Retina (tissue), 1 donor: ENCODE measurements around the gene TMEM60.
"Not testable (repeated sequence)": the region's sequence is repeated elsewhere in the genome, so short reads cannot be mapped to it uniquely, and the experiment has no call there.

ENCODE experiments used
- DNase-seq: peaks from one replicate; pipeline ENCODE4 v3.0.0-alpha.2; 2016

TMEM60 gene

DNA sequence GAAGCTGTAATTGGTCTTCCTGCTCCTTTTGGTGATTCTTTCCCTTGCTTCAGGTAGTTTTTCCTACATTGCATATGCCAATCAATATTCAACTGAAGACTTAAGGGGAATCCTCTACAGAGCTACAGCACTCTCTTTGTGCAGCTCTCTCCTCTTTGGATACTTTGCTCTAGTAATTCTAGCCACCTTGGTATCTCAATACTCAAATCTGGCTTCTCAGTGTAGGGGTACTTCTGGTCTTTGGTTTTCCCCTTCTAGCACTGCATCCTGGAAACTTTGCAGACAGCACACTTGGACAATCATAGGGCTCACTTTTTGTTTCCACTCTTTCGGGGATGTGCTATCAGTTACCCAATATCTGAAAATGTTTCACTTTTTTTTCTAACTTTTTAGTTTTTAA lies 10.3 kb upstream of the TMEM60 start:
- no peak for DNase-seq

DNA sequence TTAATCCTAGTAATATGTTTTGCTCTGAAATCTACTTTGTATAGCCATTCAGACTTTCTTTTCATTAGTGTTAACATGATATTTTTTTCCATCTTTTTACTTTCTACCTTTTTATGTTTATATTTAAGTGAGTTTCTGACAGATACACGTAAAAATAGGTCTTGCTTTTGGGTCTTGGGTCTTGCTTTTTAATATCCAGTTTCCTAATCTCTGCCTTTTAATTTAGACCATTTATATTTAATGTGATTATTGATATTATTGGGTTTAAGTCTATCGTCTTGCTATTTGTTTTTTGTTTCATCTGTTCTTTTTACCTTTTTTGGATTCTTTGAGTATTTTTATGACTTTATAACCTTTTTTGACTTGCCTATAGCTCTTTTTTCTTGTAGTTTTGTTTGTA lies 8.2 kb upstream of the TMEM60 start:
- no peak for DNase-seq

DNA sequence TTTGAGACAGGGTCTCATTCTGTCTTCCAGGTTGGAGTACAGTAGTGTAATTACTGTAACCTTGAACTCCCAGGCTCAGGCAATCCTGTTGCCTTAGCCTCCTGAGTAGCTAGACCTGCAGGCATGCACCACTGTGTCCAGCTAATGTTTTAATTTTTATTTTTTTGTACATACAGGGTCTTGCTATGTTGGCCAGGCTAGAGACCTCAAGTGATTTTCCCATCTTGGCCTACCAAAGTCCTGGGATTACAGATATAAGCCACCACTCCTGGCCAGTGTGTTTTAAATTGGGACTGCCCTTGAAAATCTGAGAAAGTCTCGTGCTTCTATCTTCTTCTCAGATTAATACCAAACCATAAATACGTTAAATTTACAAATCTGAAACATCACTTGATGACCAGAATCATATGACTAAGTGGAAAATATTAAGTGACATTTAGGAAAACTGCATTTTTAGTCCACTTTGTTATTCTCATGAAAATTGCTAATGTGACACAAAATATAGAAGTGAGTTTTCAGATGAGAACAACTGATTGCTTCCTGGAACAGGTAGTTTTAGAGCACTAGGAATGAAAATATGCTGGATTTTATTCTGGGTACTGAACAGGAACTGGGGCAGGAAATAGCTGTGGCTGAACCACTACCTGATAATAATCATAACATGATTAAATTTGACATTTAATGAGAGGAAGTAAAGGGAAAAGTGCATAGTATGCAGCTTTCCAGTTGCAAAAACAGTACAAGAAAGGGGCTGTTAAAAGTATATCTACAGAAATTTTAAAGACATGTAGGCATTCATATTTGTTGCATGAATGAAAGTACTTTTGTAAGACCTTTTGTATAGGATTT lies 4.5 kb upstream of the TMEM60 start:
- no peak for DNase-seq

DNA sequence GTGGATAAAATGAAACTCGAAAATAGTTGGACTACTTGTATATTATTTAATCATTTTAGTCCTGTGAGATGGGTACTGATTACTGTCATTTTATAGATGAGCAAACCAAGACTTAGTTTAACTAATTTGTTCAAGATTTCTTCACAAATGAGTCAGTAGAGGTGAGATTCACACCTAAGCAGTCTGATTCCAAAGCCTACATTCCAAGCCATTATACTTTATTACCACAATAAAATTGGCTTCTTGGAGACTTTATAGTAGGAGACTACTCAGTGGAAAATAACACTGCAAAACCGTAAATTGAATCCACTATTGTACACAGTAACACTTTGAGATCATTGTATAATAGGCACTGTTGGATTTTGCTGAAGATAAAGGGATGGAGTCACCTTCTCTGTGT lies 2.5 kb upstream of the TMEM60 start:
- DNase-seq: no peak

DNA sequence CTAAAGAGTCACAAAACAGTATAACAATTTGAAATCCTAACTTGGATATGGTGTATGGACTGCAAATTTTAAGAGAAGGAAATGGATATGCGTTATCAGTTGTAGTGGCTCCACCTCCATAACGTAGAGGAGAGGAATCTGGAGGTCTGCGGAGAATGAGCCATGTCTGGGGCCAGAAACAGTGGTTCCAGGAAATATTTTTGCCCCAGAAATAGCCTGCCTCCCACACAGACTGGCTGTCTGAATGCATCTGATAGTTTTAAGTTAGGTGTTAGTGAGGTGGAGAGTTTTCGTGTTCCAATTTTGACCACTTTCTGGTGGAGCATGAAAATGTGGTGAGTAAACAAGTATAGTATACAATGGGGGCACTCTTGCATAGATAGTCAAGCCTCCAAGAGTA lies 1.9 kb upstream of the TMEM60 start:
- DNase-seq: no peak

DNA sequence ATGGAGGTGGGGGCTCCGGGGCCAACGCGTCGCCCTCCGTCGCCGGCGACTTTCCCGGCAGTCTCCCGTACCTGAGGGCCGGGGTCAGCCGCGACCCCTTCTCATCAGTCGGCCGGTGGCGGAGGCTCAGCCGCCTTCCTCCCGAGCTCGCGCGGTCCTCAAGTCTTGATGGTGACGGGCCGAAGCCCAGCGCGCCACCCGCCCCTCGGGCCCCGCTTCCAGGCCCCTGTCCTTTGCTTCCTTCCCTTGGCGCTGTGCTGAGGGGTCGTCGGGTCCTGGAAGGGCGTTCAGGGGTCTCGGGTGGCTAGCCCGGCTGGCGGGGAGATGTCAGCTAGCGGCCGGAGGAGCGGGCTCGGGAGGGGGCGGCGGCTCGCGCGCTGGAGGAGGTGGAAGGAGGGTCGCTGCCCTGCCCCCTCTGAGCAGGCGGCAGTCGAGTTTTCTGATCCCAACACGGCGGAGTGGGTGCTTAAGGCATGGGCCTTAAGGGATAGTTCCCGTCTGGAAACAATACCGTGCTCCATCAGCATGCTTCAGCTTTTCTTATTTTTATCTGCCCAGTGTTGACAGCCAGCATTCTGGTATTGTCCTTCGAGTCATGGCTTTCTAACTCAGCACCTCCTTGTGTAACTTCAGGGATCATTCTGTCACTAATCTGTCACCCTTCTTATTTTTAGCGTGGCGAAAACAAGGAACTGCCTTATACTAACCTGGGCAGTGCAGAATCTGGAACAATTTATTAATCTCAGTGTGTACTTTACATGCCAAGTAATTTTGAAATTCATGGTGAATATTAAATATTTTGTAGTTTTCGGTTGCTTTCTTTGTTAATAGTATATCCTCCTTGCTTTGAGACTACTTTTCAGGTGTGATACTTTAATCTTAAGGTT lies 1.1 kb upstream of the TMEM60 start:
- no peak for DNase-seq

DNA sequence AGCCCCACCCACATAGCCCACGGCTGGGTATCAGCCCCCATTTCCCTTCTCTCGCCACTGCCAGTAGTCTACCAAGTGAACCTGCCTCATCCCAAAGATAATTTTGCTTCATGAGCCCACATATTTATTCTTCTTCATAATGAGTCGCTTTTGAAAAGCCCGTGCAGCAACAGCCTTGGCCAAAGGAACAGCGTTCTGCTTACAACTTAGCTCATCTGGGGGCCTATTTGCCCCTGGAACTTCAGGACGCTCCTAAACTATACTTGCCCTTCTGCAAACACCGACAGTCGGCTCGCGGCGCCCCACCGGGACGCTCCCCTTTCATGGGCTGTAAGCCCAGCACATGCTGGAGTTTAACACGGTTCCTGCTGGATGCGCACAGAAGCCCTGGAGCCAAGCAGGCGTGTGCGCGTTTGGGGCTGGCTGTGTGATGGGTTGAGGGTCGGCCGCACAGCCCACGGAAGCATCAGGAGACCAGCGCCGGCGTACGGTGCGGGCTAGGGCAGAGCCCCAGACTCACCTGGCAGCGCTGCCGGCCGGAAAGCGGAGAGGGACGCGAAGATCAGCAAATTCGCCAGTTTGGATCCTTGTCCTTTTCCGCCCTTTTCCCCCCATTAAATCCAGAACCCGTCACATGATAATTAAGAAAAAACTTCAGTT lies 370 bp downstream of the TMEM60 start:
- DNase-seq: no peak

DNA sequence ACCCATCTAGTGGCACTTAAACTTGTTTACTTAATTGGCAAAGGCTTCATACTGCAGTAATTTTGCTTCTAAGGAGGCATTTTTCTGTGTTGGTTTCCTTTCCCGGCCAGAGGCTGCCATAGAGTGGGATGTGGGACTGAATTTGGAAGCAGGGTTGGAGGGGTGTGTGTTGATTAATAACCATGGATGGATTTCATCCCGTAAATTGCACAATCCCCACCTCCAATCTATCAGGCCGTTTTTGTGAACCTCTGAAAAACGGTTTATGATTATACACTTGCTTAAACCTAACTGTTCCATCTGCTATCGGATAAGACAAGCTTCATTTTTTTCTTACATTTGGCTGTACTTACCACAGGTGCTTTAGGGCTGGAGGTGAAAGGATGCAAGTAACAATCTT lies 1.3 kb downstream of the TMEM60 start:
- no peak for DNase-seq

DNA sequence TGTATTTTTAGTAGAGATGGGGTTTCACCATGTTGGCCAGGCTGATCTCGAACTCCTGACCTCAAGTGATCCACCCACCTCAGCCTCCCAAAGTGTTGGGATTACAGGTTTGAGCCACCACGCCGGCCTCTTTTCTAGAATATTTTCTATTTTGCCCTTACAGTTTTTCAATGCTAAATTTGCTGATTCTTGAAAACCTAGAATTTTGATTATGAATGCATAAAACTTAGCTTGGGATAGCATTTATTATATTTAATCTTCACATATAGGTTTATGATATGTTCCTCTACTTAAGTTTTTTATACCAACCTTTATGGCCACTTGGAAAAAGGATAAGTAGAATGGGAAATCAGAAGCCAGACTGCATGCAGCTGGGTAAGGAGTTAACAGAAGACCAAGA lies 2.1 kb downstream of the TMEM60 start:
- DNase-seq: no peak

DNA sequence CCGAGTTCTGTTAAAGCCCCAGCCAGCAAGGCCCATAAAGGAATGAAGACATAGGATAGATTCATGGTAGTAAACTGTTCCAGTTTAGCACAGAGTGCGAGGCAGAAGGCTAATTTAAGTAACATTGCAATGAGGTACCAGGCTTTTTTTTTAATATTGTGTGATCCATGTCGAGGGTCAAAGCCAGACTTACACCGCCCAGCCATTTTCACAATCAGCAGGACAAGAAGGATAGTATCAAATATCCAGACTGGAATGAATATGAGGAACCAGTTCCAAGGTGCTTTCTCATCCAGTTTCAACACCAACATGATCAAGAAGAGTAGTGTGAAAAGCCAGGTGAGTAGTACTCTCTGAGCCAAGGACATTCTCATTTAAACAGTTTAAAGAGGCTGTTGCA lies 4.2 kb downstream of the TMEM60 start:
- no peak for DNase-seq

DNA sequence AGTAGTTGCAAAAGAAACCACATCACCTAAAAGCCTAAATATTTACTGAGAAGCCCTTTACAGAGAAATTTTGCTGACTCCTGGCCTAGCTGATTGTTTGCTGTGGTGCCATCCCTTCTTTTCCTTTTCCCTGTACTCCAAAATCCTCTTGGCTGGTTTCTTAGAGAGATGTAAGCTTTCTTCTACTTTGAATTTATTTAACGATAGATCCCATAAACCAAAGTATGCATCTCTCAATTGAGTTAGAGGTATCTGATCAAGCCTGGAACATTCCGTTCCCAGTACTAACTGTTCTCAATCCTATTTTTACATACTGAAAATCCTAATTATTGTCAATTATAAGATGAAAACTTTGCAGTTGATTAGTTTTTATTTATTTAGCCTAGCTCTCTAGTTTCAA lies 6.3 kb downstream of the TMEM60 start:
- DNase-seq: no peak

DNA sequence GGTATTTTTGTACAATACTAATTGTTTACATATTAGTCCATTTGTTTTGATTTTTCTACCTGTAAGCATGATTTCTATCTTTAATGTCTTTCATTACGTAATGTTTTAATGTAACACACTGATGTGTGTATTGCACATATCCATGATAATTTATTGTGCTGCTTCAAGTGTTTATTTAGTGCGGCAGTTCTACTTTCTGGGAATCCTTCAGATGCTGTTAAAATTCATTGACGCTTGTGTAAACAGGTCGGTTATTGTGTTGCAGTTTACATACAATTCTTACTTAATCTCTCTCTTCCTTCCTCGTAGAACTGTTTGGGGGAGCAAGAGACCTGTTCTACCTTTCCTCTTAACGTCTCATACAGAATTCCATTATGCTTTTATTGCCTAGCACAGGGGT lies 6.9 kb downstream of the TMEM60 start:
- no peak for DNase-seq

DNA sequence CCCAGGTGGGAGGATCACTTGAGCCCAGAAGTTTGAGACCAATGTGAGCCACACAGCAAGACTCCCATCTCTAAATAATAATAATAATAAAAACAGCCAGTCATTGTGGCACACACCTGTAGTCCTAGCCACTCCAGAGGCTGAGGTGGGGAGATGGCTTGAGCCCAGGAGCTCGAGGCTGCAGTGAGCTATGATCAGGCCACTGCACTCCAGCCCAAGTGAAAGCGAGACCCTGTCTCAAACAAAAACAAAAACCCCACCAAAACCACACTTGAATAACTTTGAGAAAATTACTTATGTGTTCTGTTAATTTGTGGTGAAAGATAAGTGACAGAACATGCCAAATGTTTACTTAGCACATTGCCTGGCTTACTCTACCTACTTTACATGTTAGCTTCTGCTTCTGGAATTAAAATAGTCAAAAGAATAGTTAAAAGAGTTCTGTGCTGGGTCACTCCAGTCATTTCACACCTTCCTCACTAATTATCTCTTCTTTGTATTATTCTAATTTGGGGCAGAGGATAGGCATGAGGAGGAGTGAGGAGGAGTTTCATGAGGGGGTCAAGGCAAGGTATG lies 9.8 kb downstream of the TMEM60 start:
- DNase-seq: no peak

DNA sequence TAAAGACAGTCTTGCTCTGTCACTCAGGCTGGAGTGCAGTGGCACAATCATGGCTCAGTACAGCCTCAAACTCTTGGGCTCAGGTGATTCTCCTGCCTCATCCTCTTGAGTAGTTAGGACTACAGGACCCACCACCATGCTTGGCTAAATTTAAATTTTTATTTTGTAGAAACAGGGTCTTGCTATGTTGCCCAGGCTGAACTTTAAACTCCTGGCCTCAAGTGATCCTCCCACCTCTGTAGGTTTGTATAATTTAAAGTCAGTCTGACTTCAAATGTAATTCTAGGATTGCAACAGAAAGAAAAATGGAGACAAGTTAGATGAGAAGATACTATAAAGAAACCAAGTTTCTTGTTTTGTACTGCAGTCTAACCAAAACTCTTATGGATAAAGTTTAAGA lies 11.5 kb downstream of the TMEM60 start:
- no peak for DNase-seq

DNA sequence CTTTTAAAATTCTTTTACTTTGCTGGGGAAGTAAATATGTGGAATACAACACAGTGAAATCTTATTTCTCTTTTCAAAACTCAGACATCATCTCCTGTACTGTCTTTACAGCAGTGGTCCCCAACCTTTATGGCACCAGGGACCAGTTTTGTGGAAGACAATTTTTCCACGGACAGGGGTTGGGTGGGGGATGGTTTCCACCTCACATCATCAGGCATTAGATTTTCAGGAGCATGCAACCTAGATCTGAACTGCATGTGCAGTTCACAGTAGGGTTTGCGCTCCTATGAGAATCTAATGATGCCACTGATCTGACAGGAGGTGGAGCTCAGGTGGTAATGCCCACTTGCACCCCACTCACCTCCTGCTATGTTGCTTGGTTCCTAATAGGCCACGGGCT lies 12.2 kb downstream of the TMEM60 start:
- no peak for DNase-seq

DNA sequence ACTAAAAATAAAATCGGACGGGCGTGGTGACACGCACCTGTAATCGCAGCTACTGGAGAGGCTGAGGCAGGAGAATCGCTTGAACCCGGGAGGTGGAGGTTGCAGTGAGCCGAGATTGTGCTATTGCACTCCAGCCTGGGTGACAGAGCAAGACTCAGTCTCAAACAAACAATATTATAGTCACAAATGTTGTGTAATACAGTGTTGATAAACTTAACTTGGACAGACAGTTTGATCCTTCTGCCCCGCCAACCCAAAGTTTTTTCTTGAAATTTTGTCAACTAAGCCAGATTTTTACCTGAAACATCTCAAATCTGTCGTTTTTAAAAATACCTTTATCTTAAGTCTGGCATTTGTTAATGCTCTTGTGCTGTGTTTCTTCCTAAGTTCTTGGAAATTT lies 13.8 kb downstream of the TMEM60 start:
- not testable (repeated sequence) for DNase-seq

DNA sequence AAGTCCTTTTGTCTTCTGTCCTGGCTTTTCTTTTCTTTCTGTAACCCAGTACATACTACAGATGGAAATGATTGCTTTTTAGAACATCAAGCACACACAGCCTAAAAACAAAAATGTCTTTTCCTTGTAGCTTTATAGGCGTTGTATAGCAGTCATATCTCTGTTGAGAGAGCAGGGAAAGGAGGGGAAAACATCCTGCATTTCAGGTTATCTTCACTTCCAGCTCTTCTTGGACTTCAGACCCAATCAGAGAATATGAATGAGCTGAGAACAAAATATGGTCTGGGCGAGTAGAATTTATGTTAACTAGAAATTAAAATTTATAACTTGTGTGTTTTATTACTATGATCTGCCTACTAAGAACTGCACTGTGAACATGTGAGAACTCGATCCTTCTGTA lies 14.7 kb downstream of the TMEM60 start:
- DNase-seq: no peak

DNA sequence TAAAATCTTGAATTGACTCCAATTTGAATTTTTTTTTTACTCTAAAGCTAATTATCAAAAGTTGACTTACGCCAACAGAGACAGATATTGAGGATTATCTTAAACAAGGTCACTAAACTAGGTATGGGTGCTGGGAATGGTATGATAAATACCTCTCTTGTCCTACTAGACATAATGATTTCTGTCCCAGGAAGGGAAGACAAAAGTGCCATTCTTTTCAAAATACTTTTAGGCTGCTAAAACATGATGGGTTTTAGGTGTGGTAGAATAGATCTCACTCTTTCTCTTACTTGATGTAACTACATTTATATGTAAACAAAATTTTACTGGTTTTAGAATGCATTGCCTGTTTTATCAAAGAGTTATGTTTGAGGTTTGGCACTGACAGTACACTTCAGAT lies 15.1 kb downstream of the TMEM60 start:
- no peak for DNase-seq

DNA sequence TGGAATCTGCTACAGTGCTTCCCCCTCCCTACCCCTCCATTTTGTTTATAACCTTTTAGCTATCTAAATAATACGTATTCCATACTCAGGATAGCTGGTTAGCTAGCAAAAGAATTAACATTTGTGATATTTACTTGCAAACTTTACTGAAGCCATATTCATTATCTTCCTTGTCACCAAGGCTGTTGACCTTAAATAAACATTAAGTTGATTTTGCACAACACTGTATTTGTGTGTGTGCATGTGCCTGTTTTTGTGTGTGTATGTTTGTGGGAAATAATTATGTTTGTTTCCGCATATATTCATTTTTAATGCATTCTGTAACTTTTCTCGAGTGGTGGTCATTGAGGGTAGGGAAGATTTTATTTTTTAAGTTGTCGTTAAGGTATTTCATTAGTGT lies 15.9 kb downstream of the TMEM60 start:
- DNase-seq: no peak

DNA sequence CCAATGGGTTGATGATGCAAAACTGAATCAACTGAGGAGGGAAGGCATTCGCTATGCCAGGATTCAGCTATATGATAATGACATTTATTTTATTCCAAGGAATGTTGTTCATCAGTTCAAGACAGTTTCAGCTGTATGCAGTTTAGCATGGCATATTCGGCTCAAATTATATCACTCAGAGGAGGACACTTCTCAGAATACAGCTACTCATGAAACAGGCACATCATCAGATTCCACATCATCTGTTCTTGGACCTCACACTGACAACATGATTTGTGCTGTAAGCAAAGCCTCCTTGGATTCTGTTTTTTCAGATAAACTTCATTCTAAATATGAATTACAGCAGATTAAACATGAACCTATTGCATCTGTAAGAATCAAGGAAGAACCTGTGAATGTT lies 19.7 kb downstream of the TMEM60 start:
- no peak for DNase-seq

DNA sequence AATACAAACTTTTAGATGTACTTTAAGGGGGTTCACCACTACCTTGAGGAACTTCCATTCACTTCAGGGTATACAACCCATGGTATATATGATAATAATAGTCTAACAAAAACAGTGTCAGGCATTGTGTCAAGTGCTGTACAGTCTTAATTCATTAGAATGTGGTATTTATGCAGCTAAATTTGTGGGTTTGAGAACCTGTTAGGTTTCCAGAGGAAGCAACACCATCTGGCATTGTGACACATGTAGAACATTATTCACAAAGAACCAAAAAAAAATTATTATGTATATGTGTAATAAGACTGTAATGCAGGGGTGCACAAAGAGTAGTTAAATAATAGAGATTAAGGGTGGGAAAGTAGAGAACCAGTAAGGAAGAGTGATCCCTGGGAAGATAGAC lies 26.3 kb downstream of the TMEM60 start:
- DNase-seq: no peak

DNA sequence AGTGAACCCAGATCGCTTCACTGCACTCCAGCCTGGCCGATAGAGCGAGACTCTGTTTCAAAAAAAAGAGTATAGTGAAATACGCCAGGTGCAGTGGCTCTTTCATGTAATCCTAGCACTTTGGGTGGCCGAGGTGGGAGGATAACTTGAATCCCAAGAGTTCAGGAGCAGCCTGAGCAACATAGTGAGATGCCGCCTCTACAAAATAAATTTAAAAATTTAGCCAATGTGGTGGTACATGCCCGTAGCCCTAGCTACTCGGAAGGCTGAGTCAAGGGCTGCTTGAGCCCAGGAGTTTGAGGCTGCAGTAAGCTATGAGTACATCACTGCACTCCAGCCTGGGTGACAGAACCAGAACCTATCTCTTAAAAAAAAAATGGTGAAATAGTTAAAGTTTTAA lies 27.9 kb downstream of the TMEM60 start:
- no peak for DNase-seq
